HFFc6 (cell line): ENCODE data around the gene OSGEP. TPM values are rescaled to one million over a fixed set of nuclear protein-coding genes. Genes with fewer than 3 reads are reported as not detected.
A peak's percentile ranks its signal among the peaks of the same experiment; 100 is the strongest.

Experiments
- DNase-seq: peaks from one replicate; pipeline ENCODE4 v3.0.0-alpha.2; 2018
- H3K27ac Mint-ChIP-seq: 2 replicates; pipeline ENCODE4 v1.8.0; 2020; ENCODE audit warnings: mild to moderate bottlenecking, mixed read lengths
- H3K27me3 Mint-ChIP-seq: 2 replicates; pipeline ENCODE4 v1.8.0; 2021; ENCODE audit warnings: mild to moderate bottlenecking, moderate library complexity, mixed read lengths; ENCODE audit not compliant: insufficient read depth
- H3K36me3 Mint-ChIP-seq: 2 replicates; pipeline ENCODE4 v1.8.0; 2021; ENCODE audit warnings: low read depth, mixed read lengths
- H3K4me1 Mint-ChIP-seq: 2 replicates; pipeline ENCODE4 v1.8.0; 2020; ENCODE audit warnings: low read depth, mixed read lengths
- H3K4me3 Mint-ChIP-seq: 2 replicates; pipeline ENCODE4 v1.8.0; 2020; ENCODE audit warnings: mild to moderate bottlenecking, moderate library complexity, mixed read lengths
- H3K9me3 Mint-ChIP-seq: 2 replicates; pipeline ENCODE4 v1.8.0; 2020; ENCODE audit warnings: mild to moderate bottlenecking, mixed read lengths
- total RNA-seq, 6 experiments: library from RNA; stranded (reverse); fragmentation: NEBNext Ultra II Directional; extraction: Animal tissue kit (Norgen Biotek cat#: 25700); gene quantifications; 2 replicates in 1 of 6; 3 replicates in 5 of 6; pipeline ENCODE4 v1.2.3, GENCODE V29; 2021
- TF ChIP-seq, protein P1 (sequence below): fragments of 200-600 bp; sonication (generic); IDR thresholded peaks from 2 replicates; pipeline ENCODE4 v1.5.0; 2021; ENCODE audit warnings: antibody characterized with exemption, mild to moderate bottlenecking

OSGEP gene
- total RNA-seq, 6 experiments from 2014 or later = 26.4 to 33.8 (median 30.7) TPM

DNA sequence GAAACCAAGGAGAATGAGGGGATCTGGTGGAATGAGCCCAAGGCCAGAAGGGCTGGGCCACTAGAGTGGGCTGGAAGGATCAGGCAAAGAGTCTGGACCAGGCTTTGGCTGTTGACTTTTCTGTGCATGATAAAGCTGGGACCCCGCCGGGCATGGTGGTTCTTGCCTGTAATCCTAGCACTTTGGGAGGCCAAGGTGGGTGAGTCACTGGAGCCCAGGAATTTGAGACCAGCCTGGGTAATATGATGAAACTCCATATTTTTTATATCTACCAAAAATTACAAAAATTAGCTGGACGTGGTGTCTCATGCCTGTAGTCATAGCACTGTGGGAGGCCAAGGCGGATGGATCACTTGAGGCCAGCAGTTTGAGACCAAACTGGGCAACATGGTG is 18.3 kb downstream of the OSGEP start:
- DNase-seq = peak; percentile 20
- Mint-ChIP-seq H3K27ac (no peak overlapping the region), H3K36me3 (no peaks in the 10 kb centered on the region), H3K4me3 (no peak overlapping the region), H3K4me1 (peaks cover 19% of the 10 kb centered on the region), H3K27me3 (peaks cover 10% of the 10 kb centered on the region), H3K9me3 (no peaks in the 10 kb centered on the region)
- TF ChIP-seq, protein P1, sequence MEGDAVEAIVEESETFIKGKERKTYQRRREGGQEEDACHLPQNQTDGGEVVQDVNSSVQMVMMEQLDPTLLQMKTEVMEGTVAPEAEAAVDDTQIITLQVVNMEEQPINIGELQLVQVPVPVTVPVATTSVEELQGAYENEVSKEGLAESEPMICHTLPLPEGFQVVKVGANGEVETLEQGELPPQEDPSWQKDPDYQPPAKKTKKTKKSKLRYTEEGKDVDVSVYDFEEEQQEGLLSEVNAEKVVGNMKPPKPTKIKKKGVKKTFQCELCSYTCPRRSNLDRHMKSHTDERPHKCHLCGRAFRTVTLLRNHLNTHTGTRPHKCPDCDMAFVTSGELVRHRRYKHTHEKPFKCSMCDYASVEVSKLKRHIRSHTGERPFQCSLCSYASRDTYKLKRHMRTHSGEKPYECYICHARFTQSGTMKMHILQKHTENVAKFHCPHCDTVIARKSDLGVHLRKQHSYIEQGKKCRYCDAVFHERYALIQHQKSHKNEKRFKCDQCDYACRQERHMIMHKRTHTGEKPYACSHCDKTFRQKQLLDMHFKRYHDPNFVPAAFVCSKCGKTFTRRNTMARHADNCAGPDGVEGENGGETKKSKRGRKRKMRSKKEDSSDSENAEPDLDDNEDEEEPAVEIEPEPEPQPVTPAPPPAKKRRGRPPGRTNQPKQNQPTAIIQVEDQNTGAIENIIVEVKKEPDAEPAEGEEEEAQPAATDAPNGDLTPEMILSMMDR = no peak

DNA sequence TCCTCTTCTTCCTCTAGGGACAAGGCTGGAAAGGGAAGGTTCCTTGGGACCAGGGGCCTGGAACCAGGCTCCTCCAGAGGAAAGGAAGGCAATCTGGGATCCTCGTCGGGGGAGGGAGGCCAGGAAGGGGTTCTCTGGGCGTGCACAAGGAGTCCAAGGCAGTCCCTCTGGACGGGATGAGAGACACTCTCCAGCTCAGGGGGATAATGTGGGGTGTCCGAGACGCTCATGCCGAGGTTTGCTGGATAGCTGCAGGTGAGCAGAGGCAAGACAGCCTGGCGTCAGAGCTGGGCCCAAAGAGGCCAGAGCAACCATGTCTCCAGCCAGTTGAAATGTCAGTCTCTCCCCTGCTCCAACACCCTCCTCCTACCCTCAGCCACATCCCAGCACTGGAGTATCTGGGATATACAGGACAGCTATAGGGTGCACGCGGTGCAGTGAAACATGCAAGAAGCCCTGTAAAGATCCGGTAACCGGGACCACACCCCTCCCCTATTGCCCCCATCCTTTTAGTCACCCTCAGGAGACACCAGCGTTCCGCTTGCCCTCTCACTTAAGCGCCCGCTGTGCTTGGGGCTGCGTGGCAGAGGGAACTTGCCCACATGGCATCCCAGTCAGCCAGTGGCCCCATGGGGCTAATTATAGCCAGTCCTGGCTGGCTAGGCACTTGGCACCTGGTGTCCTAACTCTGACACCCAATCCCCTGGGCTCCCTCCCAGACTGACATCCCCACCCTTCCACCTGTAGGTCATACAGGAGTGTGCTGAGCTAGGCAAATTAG is 18.8 kb downstream of the OSGEP start, which contains the start of gene KLHL33:
TSS of gene KLHL33 (minus strand) at position 585 of the 781 bp plus-strand sequence. CDS start at position 230, 355 bp downstream.
- Mint-ChIP-seq H3K4me3 (peak within 1 kb of the TSS; percentile 67), H3K4me1 (peaks cover 19% of the 10 kb centered on the region)
- TF ChIP-seq, protein P1 = no peak

DNA sequence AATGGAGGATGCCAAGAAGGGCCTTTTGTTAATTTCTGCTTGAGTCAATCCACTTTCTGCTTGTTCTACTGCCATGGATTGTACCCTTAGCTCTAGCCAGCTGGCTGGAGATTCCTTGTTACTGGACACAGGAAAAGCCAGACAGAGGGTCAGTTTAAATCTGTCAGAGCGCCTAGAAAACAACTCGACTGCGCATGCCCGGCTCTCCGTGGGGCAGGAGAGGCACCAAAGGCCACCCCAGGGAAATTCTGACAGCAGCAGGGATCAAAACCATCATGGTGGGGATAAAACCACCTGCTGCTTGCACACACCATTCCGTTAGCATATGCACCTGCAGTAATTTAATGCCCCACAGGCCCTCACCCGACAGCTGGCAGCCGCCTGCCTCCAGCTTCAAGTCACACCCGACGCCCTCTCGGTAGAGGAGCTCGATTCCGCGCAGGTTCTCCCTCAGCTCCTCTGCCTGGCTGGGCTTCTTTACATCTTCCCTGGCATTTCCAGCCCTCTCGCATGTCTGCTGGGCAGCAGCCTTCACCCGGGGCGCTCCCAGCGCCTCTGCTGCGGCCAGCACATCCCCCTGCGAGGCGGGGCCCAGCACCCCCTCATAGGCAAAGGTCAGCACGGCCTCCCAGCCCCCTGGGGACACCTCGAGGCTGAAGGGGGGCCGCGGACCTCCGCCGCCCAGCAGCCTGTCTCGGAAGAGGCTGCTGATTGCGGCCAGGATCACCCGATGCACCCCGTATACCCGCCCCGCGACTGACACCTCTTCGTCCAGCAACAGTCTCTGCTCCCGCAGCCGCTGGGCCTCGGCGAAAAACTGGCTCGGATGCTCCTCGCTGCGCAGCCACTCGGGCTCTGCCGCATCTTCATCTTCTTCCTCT is 19.7 kb downstream of the OSGEP start:
- no peak overlapping the region for H3K27ac Mint-ChIP-seq
- no peaks in the 10 kb centered on the region for H3K36me3 Mint-ChIP-seq
- H3K4me3 Mint-ChIP-seq = peak overlapping the region; percentile 67
- H3K4me1 Mint-ChIP-seq = peaks cover 19% of the 10 kb centered on the region
- H3K9me3 Mint-ChIP-seq = no peaks in the 10 kb centered on the region
- TF ChIP-seq, protein P1 = no peak
- DNase-seq = no peak
- peaks cover 10% of the 10 kb centered on the region for H3K27me3 Mint-ChIP-seq

More for the DNA sequence above, 18.8 kb downstream of the OSGEP start, which contains the start of gene KLHL33:
- DNase-seq = no peak
- H3K27ac Mint-ChIP-seq = no peak within 1 kb of the TSS
- no peaks in the 10 kb centered on the region for H3K9me3 Mint-ChIP-seq
- H3K27me3 Mint-ChIP-seq = peaks cover 10% of the 10 kb centered on the region
- no peaks in the 10 kb centered on the region for H3K36me3 Mint-ChIP-seq

DNA sequence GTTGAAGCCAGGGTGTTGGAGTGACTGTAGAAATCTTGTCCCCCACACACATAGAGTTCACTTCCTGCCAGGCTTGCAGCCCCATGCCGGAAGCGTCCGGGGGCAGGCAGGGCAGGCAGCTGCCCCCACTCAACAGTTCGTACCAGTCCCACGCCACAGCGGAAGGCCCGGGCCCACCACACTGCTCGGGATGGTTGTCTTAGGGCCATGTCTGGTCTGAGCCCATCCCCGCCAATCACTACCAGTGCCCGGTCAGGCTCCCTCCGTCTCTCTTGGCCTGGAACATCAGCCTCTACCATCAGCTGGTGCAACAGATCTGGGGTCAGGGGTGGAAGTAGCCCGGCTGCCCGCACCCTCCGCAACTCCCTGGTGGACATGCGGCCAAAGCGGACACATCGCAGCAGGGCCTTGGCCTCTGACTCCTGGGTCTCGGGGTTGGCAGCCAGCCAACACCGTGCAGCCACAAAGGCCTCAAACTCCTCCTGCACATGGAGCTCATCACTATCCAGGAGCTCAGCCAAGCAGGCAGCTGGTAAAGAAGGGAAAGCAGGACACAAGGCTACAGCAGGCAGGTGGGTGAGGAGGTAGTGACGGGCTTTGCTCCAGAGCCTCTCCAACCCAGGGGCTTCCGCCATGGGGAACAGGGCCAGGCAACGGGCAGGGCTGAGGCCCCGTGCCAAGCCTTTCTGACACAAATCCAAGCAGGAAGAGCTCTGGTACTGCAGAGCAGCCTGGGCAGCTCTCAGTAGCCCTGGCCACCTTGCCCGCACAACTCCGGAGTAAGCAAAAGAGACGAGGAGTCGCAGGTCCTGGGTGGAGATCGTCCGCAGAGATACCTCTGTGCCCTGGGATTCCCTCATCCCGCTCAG is 24.6 kb downstream of the OSGEP start:
- no peak overlapping the region for H3K27ac Mint-ChIP-seq
- no peaks in the 10 kb centered on the region; the same call in 1 of the 2 replicates for H3K27me3 Mint-ChIP-seq
- H3K4me3 Mint-ChIP-seq = no peak overlapping the region
- no peaks in the 10 kb centered on the region for H3K36me3 Mint-ChIP-seq
- peaks cover 13% of the 10 kb centered on the region for H3K4me1 Mint-ChIP-seq
- TF ChIP-seq, protein P1 = no peak
- DNase-seq = no peak
- no peaks in the 10 kb centered on the region for H3K9me3 Mint-ChIP-seq

DNA sequence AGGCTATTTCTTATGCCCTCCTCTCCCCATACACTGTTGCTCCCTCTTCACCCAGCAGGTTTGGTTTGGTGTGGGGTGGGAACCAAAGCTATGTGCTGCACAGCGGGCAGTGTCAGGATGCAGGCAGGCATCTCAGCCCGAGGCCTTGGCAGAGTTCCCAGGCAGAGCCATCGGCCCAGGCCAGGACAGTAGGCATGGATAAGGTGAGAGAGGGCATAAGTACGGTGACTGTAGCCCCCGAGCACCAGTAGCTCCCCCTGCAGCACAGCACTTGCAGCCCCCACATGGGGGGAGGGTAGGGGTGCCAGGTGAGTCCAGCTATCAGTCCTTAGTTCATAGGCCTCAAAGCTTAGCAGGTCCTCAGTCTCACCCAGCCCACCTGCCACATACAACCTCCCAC is 25.8 kb downstream of the OSGEP start:
- H3K4me1 Mint-ChIP-seq = peaks cover 13% of the 10 kb centered on the region
- no peak for DNase-seq
- TF ChIP-seq, protein P1 = no peak
- no peaks in the 10 kb centered on the region for H3K9me3 Mint-ChIP-seq
- H3K27me3 Mint-ChIP-seq = no peaks in the 10 kb centered on the region
- H3K27ac Mint-ChIP-seq = no peak overlapping the region
- H3K4me3 Mint-ChIP-seq = no peak overlapping the region
- no peaks in the 10 kb centered on the region for H3K36me3 Mint-ChIP-seq
